BE2C (cell line): ENCODE data around the gene SNRNP27.
"Not testable (repeated sequence)": the region's sequence is repeated elsewhere in the genome, so short reads cannot be mapped to it uniquely, and the experiment has no call there.

Experiments used
- DNase-seq: peaks from one replicate; pipeline ENCODE4 v3.0.0-alpha.2; 2020
- H3K27me3 ChIP-seq: fragments of 250-450 bp; sonication (Bioruptor Pico); 2 replicates; pipeline ENCODE4 v1.5.1; 2020; ENCODE audit warnings: mild to moderate bottlenecking
- H3K36me3 ChIP-seq: fragments of 250-450 bp; sonication (Bioruptor Pico); 2 replicates; pipeline ENCODE4 v1.5.1; 2020; ENCODE audit warnings: mild to moderate bottlenecking
- H3K4me1 ChIP-seq: fragments of 250-450 bp; sonication (Bioruptor Pico); 2 replicates; pipeline ENCODE4 v1.5.1; 2020
- H3K4me3 ChIP-seq: 2 replicates; pipeline ENCODE4 v1.5.1; 2011; ENCODE audit warnings: low read depth, low read length
- H3K9me3 ChIP-seq: fragments of 250-450 bp; sonication (Bioruptor Pico); 2 replicates; pipeline ENCODE4 v1.5.1; 2020
- TF ChIP-seq, protein P1 (sequence below): IDR thresholded peaks from 2 replicates; pipeline ENCODE4 v1.5.1; 2012; ENCODE audit warnings: mild to moderate bottlenecking, low read depth, low read length

Gene SNRNP27

GRCh38 chr2:69848186-69848790, 45.5 kb upstream of the SNRNP27 start:
- no peaks in the 10 kb centered on the region for H3K36me3 ChIP-seq
- no peak overlapping the region for H3K4me3 ChIP-seq
- no peaks in the 10 kb centered on the region for H3K9me3 ChIP-seq
- no peak for DNase-seq
- H3K27me3 ChIP-seq: no peaks in the 10 kb centered on the region
- no peaks in the 10 kb centered on the region for H3K4me1 ChIP-seq
- TF ChIP-seq, protein P1, sequence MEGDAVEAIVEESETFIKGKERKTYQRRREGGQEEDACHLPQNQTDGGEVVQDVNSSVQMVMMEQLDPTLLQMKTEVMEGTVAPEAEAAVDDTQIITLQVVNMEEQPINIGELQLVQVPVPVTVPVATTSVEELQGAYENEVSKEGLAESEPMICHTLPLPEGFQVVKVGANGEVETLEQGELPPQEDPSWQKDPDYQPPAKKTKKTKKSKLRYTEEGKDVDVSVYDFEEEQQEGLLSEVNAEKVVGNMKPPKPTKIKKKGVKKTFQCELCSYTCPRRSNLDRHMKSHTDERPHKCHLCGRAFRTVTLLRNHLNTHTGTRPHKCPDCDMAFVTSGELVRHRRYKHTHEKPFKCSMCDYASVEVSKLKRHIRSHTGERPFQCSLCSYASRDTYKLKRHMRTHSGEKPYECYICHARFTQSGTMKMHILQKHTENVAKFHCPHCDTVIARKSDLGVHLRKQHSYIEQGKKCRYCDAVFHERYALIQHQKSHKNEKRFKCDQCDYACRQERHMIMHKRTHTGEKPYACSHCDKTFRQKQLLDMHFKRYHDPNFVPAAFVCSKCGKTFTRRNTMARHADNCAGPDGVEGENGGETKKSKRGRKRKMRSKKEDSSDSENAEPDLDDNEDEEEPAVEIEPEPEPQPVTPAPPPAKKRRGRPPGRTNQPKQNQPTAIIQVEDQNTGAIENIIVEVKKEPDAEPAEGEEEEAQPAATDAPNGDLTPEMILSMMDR: no peak

- Histone ChIP-seq H3K4me1 (no peaks in the 10 kb centered on the region), H3K4me3 (no peak overlapping the region), H3K36me3 (no peaks in the 10 kb centered on the region), H3K9me3 (no peaks in the 10 kb centered on the region), H3K27me3 (no peaks in the 10 kb centered on the region)
- TF ChIP-seq, protein P1: no peak
- no peak for DNase-seq
Measured at GRCh38 chr2:69858261-69858660, 35.5 kb upstream of the SNRNP27 start.

- Histone ChIP-seq H3K4me3 (no peak overlapping the region), H3K27me3 (no peaks in the 10 kb centered on the region), H3K9me3 (no peaks in the 10 kb centered on the region), H3K4me1 (no peaks in the 10 kb centered on the region), H3K36me3 (no peaks in the 10 kb centered on the region)
- TF ChIP-seq, protein P1: no peak
- DNase-seq: no peak
Measured at GRCh38 chr2:69863298-69863697, 30.5 kb upstream of the SNRNP27 start.

GRCh38 chr2:69888451-69888850, 5.3 kb upstream of the SNRNP27 start:
- Histone ChIP-seq H3K9me3 (no peaks in the 10 kb centered on the region), H3K36me3 (no peaks in the 10 kb centered on the region), H3K4me1 (no peaks in the 10 kb centered on the region), H3K4me3 (no peak overlapping the region), H3K27me3 (no peaks in the 10 kb centered on the region)
- no peak for DNase-seq
- TF ChIP-seq, protein P1: no peak

DNA sequence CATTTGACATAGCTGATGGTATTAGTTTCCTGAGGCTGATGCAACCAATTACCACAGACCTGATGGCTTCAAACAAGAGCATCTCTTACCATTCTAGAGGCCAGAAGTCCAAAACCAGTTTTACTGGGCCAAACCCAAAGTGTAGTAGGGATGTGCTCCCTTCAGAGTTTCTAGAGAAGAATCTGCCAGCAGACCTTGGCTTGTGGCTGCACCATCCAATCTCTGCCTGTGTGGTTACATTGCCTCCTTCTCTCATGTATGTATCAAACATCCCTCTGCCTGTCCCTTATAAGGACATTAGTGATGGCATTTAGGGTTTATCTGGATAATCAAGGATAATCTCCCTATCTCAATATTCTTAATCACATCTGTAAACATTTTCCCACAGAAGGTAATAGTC, 4.5 kb upstream of the SNRNP27 start:
- Histone ChIP-seq H3K27me3 (no peaks in the 10 kb centered on the region), H3K9me3 (no peaks in the 10 kb centered on the region), H3K4me3 (no peak overlapping the region), H3K36me3 (no peaks in the 10 kb centered on the region), H3K4me1 (no peaks in the 10 kb centered on the region)
- TF ChIP-seq, protein P1: no peak
- DNase-seq: no peak

DNA sequence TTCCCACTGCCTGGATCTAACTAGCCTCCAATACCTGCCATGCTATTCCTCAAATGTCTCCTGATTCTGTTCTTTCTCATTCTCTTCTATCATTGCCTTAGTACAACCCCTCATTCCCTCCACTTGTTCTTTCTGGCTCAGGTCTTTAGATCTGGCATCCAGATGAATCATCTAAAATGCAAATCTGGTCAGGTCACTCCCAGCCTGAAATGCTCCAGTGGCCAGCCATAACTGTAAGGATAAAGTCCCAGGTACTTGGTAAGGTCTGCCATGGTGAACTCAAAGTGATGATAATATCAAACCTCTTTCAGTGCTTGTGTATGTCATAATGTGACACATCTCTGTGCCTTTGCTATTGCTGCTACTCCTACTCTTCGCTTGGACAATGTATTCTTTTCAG, 2.9 kb upstream of the SNRNP27 start:
- Histone ChIP-seq H3K36me3 (no peaks in the 10 kb centered on the region), H3K27me3 (no peaks in the 10 kb centered on the region), H3K9me3 (no peaks in the 10 kb centered on the region), H3K4me1 (no peaks in the 10 kb centered on the region), H3K4me3 (no peak overlapping the region)
- TF ChIP-seq, protein P1: no peak
- DNase-seq: no peak

- not testable (repeated sequence) for H3K4me1 ChIP-seq, H3K36me3 ChIP-seq, H3K27me3 ChIP-seq, H3K4me3 ChIP-seq, DNase-seq, H3K9me3 ChIP-seq
Measured at GRCh38 chr2:69892838-69893424, 825 bp upstream of the SNRNP27 start.

DNA sequence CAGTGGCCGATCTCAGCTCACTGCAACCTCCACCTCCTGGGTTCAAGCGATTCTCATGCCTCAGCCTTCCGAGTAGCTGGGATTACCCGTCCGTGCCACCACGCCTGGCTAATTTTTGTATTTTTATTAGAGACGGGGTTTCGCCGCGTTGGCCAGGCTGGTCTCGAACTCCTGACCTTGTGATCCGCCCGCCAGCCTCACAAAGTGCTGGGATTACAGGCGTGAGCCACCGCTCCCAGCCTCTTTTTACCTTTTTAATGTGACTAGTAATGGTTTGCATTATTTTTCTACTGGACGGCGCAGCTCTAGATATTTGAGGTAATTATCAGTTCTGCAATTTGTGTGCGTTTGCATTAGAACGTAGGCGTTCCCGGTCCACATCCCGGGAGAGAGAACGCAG, 981 bp downstream of the SNRNP27 start:
- not testable (repeated sequence) for H3K36me3 ChIP-seq, H3K9me3 ChIP-seq, DNase-seq, H3K27me3 ChIP-seq, H3K4me1 ChIP-seq
- peak overlapping the region; percentile 85 for H3K4me3 ChIP-seq
